Lower leg skin (tissue), 4 donors: Measurements from ENCODE around the gene IL23R. TPM values are rescaled to one million over a fixed set of nuclear protein-coding genes. Genes with fewer than 3 reads are reported as not detected.

Source experiments
- DNase-seq, 2 donors: peaks; one replicate each; pipeline ENCODE4 v3.0.0-alpha.2; 2019; ENCODE audit warnings: low spot score in 2 of 2
- H3K4me3 ChIP-seq: fragments of 200-600 bp; sonication (generic); 2 replicates; pipeline ENCODE4 v1.5.1; 2017; ENCODE audit warnings: mild to moderate bottlenecking, low read depth; ENCODE audit not compliant: poor library complexity, severe bottlenecking
- CTCF ChIP-seq, 3 donors: fragments of 450-650 bp; IDR thresholded peaks; one replicate each; pipeline ENCODE4 v1.5.1; 2016; ENCODE audit warnings: antibody characterized with exemption in 3 of 3, mild to moderate bottlenecking in 3 of 3, moderate library complexity in 2 of 3
- POLR2A ChIP-seq, 2 donors: fragments of 450-650 bp; IDR thresholded peaks; one replicate each; pipeline ENCODE4 v1.6.1; 2016 to 2017; ENCODE audit warnings: antibody characterized with exemption in 2 of 2, mild to moderate bottlenecking in 1 of 2, moderate library complexity in 1 of 2
- WGBS, 2 donors: methylation state at CpG; one replicate each; pipeline ENCODE4 v1.1.5; 2018; 5-methylcytosine and 5-hydroxymethylcytosine counted together
- intact Hi-C: fragments of 100-400 bp; cut with DNase I; formaldehyde crosslinking; loops from one replicate; pipeline ENCODE4 v1.15.0; 2023; ENCODE audit warnings: low total_unique reads
- total RNA-seq, 4 donors: library from RNA; depleted of rRNA; stranded (reverse); fragments of >200 nt; gene quantifications; one replicate each; pipeline ENCODE4 v1.1.0, GENCODE V29; 2016

IL23R gene
- total RNA-seq, 4 donors from 2014 or later, result not detected

- no peak for DNase-seq
- WGBS, 2 donors, result 94 to 99% methylated on average over 4 of the region's 4 CpGs
- H3K4me3 ChIP-seq, result no peak overlapping the region
- TF ChIP-seq POLR2A (IDR thresholded peaks at IDR 0.05) (no peak), CTCF (IDR thresholded peaks at IDR 0.05) (no peak)
- intact Hi-C loops, result no loop called here
Observed at GRCh38 chr1:67165468-67166041, 699 bp upstream of the IL23R start.

- DNase-seq, result no peak
- intact Hi-C loops, result no loop called here
- TF ChIP-seq CTCF (IDR thresholded peaks at IDR 0.05) (no peak), POLR2A (IDR thresholded peaks at IDR 0.05) (no peak)
- 77 to 81% methylated on average over 2 of the region's 2 CpGs for WGBS, 2 donors
- no peak overlapping the region for H3K4me3 ChIP-seq
Observed at GRCh38 chr1:67169496-67169895, 3.2 kb downstream of the IL23R start.

GRCh38 chr1:67169932-67170331, 3.7 kb downstream of the IL23R start:
- WGBS, 2 donors, result 65 to 66% methylated on average over 3 of the region's 3 CpGs
- intact Hi-C loops, result no loop called here
- TF ChIP-seq CTCF (IDR thresholded peaks at IDR 0.05) (no peak), POLR2A (IDR thresholded peaks at IDR 0.05) (no peak)
- DNase-seq, result no peak
- H3K4me3 ChIP-seq, result no peak overlapping the region

- no peak overlapping the region for H3K4me3 ChIP-seq
- TF ChIP-seq POLR2A (IDR thresholded peaks at IDR 0.05), result no peak
- TF ChIP-seq CTCF (IDR thresholded peaks at IDR 0.05), result no peak
- intact Hi-C loops, result no loop called here
- 66 to 68% methylated on average over 2 of the region's 2 CpGs for WGBS, 2 donors
- DNase-seq, result no peak
Observed at GRCh38 chr1:67170751-67171573, 4.7 kb downstream of the IL23R start.

- DNase-seq, result no peak
- no peak overlapping the region for H3K4me3 ChIP-seq
- no peak for TF ChIP-seq CTCF (IDR thresholded peaks at IDR 0.05)
- TF ChIP-seq POLR2A (IDR thresholded peaks at IDR 0.05), result no peak
- WGBS, 2 donors, result 79 to 82% methylated on average over 2 of the region's 2 CpGs
- intact Hi-C loops, result no loop called here
Observed at GRCh38 chr1:67171574-67171955, 5.3 kb downstream of the IL23R start.
